ENCODE results near the gene LRRC3C.

Gene LRRC3C

DNA sequence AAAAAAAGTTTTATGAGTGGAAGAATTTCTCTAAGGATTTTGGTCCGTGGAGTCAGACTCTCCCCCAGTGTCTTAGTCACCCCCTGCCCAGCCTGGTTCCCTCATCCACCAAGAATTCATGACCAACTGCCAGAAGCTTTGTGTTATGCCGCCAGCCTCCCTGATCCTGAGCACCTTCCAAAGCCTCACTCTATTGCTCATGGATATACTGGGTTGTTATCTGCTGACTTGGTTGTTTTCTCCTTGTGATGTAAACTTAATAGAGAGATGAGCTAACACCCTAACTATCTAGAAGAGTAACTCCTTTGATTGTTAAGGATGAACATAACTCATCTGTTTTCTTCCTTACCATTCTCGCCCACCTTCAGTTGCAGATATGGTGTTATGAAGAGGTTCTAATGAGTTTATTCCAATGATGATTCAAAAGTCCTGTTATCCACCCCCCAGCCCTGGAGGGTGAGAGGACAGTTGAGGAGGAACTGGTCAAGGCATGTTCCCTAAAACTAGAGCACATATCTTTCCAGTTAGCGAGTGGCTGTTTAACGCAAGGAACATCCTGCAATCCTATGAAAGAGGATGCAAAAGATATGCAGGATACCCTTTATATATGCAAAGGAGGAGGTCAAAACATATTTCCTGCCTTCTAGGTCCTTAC is 51.6 kb downstream of the LRRC3C start:
- DNase-seq (ENCODE audit: low spot score) = peak; percentile 17

DNA sequence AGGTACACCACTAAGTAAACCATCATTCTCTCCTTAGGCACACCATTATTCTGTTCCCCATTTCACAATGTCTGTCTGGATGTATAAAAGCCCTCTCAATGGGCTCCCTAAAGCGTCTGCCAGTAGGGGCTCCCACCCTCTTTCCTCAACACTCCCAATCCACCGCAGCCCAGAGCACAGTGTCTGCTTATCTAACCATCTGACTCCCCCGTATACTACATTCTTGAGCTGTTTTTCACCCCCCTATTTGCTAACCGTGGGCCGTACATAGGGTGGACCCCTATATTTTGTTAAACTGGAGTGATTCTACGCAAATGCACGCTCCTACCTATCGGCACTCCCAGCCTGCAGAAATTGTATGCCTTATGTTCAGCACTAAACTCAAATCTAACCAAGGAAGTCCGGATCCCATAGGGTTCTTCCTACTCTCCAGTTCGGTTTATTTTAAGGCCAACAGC is 52.4 kb downstream of the LRRC3C start:
- DNase-seq (ENCODE audit: low spot score) = no peak

- DNase-seq (ENCODE audit: low spot score) = peak; percentile 100
Measured at GRCh38 chr17:39980351-39981206, 53.0 kb downstream of the LRRC3C start, which contains the start of gene PSMD3. Gene PSMD3, plus strand, starts transcription at chr17:39980807. Its CDS starts 164 bp downstream, at chr17:39980971.

- DNase-seq (ENCODE audit: low spot score) = peak; percentile 10
Measured at GRCh38 chr17:39981207-39981741, 53.7 kb downstream of the LRRC3C start.

GRCh38 chr17:39981766-39982375 is 54.3 kb downstream of the LRRC3C start:
- DNase-seq (ENCODE audit: low spot score) = peak; percentile 16

DNA sequence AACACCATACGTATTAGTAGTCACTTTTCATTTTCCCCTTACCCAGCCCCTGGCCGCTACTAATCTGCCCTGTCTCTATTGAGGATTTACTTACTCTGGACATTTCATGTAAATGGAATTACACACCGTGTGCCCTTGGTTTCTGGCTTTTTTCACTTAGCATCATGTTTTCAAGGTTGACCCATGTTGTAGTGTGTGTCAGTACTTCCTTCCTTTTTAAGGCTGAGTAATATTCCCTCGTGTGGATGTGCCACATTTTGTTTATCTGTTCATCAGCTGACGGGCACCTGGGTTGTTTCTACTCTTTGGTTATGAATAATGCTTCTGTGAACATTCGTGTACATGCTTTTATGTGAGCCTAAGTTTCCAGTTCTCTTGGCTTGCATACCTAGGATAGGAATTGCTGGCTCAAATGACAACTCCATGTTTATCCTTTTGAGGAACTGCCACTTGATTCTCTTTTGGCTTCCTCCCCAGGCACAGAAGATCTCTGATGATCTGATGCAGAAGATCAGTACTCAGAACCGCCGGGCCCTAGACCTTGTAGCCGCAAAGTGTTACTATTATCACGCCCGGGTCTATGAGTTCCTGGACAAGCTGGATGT is 60.8 kb downstream of the LRRC3C start:
- DNase-seq (ENCODE audit: low spot score) = no peak

DNA sequence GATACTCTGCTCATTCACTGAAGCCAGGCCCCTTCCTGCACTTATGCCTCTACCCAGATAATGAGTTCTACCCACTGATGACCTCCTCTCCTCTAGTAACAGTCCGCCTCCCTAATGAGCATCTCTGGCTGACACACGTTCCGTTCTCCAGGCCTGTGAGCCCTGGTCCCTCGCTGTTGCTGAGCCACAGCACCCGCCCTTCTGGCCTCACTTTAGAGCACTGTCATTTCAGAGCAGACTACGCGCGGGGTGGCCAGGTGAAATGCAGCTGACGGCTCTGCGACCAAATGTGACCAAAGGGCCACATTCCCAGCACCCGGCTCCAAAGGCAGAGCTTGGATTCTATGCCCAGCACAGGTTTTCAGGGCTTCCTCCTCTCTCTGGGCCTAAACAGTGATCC is 66.9 kb downstream of the LRRC3C start:
- no peak for DNase-seq (ENCODE audit: low spot score)

All from pons (tissue), 1 donor.